Measurements from ENCODE around the gene SLC25A33.

SLC25A33 gene

DNA sequence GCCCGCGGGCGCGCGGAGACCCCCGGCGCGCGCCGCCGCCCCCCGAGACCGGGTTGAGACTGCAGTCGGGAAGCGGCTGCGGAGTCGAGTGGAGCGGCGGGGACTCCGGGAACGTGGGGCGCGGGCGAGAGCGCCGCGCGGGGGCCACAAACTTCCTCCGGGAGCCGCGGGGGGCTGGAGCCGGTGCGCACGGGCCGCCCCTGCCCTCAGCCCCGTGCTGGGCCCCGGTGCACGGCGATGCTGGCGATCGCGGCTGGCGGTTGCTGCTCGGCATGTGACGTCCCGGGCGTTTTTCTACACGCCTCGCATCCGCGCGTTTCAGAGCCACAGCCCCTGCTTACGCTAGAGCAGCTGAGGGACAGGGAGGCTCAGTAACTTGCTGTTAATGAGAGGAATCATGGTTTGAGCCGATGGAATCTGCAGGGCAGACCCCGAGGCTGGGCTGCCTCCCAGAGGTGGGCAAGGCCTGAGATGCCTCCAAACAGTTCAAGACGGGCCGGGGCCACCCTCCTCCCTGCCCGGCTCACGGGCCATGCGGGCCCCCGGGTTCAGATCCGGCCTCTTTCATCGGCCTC is 50.0 kb downstream of the SLC25A33 start:
- peak; percentile 24 for DNase-seq (ENCODE audit: low read depth)

DNA sequence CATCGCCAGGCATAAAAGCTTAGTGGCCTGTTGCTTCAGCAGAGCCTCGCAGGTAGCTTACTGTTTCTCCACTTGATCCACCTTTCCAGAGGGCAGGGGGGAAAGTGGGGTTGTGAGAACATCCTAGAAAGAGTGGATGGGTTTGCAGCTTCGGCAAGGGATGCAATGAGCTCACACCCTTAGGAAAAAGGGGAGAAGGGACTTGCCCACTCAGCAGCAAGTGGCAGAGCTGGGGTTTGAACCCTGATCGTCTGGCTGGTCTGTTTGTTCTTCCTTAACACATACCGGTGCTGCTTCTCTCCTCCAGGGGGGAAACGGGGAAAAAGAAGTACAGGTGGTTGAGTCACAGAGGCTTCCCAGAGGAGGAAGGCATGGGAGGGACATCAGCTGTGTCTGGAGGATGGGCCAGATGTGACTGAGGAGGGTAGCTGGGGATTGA is 50.5 kb downstream of the SLC25A33 start:
- DNase-seq (ENCODE audit: low read depth), result no peak

DNA sequence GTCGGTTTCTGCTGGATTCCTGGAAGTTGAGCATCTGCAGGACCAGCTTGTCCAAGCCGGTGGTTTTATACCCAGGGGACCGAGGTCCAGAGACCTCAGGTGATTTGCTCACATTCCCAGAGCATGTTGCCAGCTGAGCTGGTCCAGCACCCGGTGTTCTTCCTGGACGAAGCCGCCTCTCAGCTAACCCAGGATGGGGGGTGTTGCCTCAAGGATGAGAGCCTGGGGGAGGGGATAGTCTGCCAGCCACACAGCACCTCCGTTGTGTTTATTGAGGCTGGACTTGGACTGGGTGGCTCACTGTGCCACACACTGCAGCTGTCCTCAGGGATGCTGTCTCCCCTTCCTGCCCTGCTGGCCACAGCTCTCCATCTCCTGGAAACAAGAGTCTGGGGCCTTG is 50.9 kb downstream of the SLC25A33 start:
- no peak for DNase-seq (ENCODE audit: low read depth)

DNA sequence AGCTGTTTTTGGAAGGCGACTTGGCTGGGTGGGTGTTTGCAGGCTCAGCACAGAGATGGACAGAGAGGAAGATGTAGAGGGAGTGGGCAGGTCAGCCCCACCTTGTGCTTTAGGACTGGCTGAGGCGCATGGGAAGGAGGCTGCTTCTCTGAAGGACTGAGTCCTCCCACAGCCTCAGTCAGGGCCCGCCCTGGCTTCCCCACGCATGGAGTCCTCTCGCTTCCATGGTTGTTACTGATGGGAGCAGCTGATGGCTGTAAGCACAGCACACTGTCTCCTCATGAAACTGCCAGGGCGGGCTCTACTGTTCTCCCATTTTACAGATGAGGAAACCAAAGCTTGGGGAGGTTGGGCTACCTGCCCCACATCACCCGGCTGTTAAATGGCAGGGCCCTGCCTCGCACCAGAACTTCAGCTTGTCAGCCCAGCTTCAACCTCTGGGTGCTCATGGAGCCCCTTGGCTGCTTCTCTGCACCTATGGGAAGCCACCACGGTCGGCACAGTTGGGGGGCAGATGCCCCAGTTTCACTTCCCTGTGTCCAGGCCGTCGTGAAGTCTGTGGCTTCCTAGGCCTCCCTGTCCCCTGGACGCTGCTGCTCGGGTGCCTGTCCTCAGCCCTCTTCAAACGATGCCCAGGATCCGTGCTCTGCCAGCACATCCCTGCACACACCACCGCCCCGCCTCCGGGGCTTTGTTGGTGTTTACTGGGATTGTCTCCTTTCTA is 51.8 kb downstream of the SLC25A33 start:
- DNase-seq (ENCODE audit: low read depth), result no peak

DNA sequence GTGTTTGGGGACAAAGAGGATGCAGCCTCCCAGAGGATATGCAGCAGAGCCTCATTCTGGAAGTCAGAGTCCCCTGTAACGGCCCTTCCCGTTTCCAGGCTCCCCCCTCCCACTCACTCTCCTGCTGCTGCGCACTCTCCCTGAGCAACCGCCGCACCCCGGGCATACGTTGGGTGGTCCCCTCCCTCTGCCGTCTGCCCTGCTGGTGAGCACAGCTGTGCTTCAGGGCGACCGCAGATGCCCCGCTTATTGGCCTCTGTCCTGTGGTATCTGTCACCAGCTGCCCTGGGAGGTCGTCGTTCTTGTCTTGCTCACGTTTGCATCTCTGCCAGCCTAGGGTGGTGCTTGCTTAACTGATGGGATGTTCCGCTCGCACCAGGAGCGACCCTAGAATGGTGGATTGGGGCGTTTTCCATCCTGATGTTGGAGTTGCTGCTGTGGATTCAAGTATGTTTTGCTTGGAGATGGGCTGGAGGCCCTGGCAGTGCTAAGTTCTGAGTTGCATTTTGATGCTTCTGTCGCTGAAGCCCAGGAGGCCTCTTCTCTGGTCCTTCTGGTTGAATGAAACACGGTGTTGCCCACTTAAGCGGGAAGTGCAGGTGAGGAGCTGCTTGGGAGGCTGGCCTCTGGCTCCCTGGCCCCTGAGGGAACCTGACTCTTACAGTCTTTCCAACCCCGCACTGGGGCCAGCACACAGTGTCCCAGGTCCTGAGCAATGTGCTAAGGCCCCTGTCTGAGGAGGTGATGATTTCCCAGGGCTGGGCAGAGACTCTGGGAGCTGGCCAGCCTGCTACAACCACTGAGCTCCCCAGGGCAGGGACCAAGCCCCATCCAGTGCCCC is 52.6 kb downstream of the SLC25A33 start:
- no peak for DNase-seq (ENCODE audit: low read depth)

DNA sequence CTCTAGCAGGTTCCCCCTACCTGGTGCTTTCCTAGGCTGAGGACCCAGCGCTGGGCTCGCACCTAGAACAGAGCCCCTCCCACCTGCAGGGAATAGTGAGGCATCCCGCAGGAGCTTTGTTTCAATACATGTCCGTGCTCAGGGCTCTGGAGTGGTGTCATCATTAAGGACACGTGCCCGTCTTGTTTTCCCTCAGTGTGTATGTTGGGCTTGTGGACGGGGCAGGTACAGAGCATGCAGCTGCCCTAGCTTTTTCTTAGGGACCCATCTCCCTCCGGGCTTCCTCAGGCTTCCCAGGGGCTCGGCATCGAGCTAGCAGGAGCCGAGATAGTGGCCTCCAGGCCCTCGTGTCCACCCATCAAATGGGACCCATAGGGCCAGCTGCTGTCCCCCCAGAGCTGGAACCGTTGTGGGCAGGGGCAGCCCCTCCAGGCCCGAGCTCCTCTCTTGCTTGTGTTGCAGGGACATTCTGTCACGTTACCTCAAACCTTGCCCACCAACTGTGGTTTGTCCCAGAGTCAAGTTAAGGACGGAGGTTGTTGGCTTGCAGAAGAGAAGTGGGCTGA is 53.3 kb downstream of the SLC25A33 start:
- no peak for DNase-seq (ENCODE audit: low read depth)

DNA sequence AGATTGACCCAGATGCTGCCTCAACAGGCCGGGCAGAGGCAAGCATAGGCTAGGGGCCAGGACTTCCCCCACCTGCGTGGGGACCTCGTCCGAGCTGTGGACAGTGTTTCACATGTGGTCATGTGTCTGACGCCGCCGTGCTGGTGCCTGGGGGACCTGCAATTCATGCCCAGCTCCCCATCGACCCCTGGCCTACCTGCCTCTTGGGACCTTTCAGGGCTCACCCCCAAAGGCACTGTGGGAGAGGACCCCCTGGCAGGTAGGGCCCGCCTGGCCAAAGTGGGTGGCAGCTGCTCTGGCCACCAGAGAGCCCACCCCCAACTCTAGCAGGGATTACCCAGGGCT is 53.9 kb downstream of the SLC25A33 start:
- DNase-seq (ENCODE audit: low read depth), result no peak

DNA sequence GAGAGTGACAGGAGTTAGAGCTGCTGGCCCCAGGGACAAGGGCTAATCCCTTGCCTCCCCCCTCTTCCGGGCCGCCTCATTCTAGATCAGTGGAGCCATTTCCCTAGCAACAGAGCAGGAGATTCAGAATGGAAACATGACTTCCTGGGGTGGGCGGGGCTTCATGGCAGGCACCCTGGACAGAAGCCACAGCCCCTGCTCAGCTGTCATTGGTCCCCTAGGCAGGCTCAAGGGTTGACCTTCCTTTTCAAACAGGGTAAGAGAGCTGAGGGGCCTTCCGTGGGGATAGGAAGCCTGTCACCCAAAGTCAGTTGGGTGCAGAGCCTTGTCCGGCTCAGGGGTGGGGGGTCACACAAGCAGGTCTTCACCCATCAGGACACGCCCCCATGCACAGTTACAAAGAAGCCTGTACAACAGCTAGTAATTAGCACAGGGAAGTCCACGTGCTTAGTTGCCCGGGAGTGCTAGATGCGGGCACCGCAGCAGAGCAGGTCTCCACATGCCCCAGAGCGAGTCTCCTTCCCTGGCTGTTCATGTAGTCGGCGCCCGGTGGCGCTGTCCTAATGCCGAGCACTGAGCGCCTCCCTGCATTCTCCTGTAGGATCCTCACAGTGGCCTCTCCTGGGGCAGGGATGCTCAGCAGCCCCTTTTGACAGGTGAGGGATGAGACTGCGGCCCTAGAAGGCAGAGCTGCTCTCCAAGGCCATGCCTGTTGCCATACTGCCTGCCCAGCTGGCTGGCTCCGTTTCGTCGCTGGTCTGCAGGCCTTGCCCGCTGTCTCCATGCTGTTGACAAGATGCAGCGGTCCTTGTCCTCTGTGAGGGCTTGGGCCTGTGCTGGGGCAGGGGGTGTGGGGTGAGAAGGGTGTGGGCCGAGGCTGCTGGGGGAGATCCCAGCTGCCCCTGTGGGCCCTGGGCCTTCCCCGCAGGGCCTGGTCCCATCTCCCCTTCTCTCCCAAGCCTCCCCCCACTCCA is 54.5 kb downstream of the SLC25A33 start:
- DNase-seq (ENCODE audit: low read depth), result no peak

DNA sequence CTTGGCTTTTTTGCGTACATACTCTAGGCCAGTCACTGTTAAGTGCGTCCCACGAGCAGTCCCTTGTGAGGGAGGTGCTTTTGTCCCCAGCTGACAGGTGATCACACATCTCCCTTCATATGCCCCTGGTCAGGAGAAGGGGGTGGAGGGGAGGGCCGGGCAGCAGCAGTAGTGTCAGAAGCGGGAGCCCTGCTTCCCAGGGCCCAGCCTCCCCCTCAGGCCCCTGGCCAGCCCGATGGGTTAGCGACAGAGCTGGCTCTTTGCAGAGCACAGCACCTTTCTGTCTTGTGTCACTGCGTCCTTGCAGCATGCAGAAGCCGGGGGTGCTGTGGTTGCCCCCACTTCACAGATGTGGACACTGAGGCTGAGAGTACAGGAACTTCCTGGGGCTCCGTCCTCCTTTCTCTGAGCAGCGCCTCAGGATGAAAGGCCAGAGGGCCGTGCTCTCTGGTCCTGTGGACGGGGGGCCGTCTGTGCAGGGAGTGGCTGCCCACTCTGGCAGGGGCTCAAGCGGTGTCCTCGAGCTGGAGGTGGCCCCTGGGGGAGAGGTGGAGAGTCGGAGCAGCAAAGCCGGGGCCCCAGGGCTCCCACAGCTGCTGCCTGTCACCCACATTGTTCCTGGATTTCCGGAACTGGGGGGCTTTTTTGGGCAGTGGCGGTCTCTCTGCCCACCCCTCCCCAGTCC is 55.3 kb downstream of the SLC25A33 start:
- DNase-seq (ENCODE audit: low read depth), result no peak

DNA sequence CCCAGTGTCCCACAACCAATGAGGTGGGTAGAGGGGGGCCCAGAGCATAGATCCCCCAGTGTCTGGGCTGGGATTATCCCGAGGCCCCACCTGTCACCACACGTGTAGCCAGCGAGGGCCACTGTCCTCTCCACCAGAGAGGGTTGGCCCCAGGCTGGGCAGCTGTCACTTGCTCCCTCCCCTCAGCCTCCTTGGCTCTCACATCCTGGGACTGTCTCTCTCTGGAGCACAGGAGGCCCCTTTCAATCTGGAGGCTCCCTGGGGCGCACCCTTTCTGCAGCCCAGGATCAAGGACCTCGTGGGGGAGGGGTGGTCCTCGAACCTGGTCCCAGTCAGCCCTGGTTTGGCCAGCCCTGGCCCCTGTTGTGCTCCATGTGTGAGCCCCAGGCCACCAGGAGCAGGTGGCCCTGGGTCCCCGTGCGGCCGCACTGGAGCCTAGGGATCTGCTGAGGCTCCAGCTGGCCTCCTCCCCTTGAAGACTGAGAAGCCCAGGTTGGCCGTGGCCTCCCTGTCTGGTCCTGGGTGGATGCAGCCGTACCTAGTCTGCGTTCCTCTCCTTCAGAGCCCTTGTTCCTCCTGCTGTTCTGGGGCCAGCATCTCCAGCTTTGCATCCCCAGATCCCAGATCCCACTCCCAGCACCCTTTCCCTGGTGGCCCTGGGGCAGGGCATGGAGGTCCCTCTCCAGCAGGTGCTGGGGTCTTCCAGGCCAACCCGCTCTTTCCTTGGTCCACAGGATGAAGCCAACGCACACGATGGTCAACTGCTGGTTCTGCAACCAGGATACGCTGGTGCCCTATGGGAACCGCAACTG is 56.1 kb downstream of the SLC25A33 start:
- DNase-seq (ENCODE audit: low read depth), result no peak

DNA sequence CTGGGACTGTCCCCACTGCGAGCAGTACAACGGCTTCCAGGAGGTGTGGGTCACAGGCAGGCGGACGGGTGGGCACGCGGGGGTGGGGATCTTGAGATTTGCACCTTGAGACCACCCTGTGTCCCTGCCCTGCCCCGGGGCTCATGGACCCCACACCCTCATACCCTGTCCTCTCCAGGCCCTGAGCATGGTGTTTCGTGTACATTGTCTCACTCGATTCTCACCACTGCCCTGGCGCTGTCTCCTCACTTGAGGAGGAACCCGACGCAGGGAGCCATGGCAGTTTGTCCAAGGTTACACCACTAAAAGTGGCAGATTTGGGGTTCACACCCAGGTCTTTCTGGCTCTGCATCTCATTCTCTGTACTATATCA is 56.7 kb downstream of the SLC25A33 start:
- no peak for DNase-seq (ENCODE audit: low read depth)

DNA sequence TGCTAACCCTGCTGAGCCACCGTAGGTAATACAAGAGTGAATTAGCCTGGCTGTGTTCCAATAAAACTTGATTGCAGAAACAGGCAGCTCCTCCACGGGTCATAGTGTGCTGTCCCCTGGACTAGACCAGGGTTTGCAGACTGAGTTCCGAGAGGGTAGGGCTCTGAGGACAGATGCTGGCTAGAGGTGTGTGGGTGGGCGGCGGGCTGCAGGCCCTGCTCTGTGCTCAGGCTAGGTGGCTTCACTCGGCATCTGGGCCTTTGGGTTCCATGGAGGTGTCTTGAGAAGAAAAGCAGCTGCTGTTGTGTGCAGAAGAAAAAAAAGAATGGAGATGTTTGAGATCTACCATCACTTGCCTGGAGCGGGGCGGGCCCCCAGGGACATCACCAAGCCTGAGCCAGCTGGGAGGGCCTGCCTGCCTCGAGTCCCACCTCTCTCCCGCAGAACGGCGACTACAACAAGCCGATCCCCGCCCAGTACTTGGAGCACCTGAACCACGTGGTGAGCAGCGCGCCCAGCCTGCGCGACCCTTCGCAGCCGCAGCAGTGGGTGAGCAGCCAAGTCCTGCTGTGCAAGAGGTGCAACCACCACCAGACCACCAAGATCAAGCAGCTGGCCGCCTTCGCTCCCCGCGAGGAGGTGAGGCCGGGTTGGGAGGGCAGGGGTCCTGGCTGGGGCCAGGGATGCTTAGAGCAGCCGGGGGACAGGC is 57.3 kb downstream of the SLC25A33 start:
- DNase-seq (ENCODE audit: low read depth), result no peak

DNA sequence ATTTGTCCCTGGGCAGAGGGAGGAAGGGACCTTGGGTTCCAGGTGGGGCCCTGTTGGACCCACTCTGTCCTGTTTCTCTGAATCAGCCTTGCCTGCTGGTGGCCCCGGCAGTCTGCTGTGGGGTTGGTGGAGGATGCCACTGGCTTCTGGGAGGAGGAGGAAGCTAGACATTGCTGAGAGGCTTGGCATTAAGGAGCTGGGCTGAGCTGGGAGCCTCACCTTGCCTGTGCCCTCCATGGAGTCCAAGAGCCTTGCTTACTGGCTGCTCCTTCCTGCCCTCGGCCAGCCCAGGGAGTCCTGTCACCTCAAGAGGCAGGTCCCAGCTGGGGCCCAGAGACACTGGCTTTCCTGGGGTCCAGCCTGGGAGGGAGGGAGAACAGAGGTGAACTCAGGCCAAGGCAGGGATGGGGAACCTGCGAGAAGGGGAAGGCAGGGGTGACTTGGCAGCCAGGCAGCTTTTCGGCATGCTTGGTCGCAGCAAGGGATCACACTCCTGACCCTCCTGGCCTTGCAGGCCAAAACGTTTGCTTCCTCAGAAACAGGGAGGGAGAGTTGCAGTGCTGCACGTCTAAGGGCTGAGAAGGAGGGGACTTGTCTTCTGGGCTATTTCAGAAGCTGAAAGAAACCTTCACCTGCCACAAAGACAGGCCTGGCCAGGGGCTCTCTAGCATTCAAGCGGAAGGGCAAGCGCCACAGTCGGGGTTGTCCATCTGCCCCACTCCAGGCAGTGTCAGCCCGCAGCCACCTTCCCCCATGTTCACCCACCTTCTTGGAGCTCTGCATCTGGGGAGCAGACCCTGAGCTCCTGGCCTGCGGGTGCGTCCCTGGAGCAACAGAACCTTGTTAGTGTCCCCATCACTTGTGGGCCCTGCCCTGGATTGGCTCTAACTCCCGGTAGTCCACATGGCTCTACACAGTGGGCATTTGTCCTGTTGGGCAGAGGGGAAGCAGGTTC is 58.4 kb downstream of the SLC25A33 start:
- DNase-seq (ENCODE audit: low read depth), result no peak

DNA sequence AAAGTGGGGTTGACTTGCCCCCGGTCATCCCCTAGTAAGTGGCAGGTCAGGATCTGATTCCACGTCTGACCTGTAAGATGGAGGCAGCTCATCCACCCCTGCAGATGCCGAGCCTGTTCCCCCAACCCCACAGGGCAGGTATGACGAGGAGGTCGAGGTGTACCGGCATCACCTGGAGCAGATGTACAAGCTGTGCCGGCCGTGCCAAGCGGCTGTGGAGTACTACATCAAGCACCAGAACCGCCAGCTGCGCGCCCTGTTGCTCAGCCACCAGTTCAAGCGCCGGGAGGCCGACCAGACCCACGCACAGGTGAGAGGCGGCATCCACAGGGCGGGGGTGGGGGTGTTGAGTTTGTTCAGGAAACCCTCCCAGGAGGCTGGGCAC is 59.0 kb downstream of the SLC25A33 start:
- no peak for DNase-seq (ENCODE audit: low read depth)

DNA sequence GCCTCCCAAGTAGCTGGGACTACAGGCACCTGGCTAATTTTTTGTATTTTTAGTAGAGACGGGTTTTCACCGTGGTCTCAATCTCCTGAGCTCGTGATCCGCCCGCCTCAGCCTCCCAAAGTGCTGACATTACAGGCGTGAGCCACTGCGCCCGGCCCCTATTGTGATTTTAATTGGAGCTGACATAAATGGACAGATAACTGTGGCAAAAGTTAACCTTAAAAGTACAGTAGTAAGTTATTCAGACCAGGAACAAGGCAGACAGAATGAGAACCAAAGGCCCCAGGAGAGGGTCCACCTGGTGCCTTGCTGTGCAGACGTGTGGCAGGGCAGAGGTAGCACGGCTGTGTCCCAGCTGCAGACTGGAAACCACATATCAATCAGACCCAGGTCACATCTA is 60.5 kb downstream of the SLC25A33 start:
- no peak for DNase-seq (ENCODE audit: low read depth)

DNA sequence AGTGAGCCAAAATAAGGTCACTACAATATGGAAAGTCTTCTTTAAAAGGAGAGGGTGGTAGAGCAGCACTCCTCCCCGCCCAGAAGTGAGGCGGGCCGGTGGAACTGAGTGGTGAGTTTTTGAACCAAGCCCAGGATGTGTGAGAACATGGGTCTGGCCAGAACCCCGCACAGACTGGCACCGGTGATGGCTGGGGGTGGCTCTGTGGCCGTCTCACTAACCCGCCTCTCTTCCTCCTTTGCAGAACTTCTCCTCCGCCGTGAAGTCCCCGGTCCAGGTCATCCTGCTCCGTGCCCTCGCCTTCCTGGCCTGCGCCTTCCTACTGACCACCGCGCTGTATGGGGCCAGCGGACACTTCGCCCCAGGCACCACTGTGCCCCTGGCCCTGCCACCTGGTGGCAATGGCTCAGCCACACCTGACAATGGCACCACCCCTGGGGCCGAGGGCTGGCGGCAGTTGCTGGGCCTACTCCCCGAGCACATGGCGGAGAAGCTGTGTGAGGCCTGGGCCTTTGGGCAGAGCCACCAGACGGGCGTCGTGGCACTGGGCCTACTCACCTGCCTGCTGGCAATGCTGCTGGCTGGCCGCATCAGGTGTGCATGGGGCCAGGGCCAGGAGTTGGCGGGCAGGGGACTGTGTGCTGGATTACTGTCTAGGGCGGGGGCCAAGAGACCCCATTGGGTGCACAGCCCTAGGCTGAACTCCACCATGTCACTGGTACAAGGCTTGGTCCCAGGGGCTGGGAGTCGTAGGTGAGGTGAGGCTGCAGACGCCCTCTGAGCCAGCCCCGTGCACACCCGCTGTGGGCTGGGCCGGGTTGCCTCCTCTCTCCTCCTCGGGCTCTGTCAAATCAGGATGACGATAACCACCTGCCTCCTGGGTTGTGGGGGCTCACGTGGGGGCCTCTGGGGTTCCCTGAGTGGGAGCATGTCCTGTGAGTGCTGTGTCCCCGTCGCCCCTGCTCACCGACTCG is 61.9 kb downstream of the SLC25A33 start:
- DNase-seq (ENCODE audit: low read depth), result no peak

All from activated T-helper 9 cell treated with anti-CD3 and anti-CD28 coated beads, Interleukin-2, amount 50 U/mL, for 16 hours (primary cell).